Measurements from ENCODE around the gene TSPAN31. TPM values are rescaled to one million over a fixed set of nuclear protein-coding genes. Genes with fewer than 3 reads are reported as not detected.
"Not testable (repeated sequence)": the region's sequence is repeated elsewhere in the genome, so short reads cannot be mapped to it uniquely, and the experiment has no call there.

The TSPAN31 gene
- total RNA-seq, 1 donor from 2014 or later = 39.9 TPM

DNA sequence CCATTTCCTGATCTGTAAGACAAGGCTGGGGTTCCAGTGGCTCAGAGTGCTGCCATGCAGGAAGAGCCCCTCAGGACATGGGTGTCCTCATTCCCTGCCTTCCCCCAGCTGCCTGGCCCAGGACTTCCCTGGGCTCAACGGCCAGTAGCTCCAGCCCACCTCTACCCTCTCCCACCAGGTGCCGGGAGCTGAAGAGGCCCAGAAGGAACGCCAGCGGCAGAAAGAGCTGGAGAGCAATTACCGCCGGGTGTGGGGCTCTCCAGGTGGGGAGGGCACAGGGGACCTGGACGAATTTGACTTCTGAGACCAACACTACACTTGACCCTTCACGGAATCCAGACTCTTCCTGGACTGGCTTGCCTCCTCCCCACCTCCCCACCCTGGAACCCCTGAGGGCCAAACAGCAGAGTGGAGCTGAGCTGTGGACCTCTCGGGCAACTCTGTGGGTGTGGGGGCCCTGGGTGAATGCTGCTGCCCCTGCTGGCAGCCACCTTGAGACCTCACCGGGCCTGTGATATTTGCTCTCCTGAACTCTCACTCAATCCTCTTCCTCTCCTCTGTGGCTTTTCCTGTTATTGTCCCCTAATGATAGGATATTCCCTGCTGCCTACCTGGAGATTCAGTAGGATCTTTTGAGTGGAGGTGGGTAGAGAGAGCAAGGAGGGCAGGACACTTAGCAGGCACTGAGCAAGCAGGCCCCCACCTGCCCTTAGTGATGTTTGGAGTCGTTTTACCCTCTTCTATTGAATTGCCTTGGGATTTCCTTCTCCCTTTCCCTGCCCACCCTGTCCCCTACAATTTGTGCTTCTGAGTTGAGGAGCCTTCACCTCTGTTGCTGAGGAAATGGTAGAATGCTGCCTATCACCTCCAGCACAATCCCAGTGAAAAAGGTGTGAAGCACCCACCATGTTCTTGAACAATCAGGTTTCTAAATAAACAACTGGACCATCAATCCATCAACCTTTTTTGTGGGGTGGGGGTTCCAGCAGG is 23.9 kb upstream of the TSPAN31 start:
- ATAC-seq = no peak
- Histone ChIP-seq H3K36me3 (peaks cover 54% of the 10 kb centered on the region), H3K27ac (no peak overlapping the region), H3K9me3 (no peaks in the 10 kb centered on the region), H3K27me3 (no peaks in the 10 kb centered on the region), H3K4me1 (no peaks in the 10 kb centered on the region), H3K4me3 (no peak overlapping the region)
- TF ChIP-seq, protein P1, sequence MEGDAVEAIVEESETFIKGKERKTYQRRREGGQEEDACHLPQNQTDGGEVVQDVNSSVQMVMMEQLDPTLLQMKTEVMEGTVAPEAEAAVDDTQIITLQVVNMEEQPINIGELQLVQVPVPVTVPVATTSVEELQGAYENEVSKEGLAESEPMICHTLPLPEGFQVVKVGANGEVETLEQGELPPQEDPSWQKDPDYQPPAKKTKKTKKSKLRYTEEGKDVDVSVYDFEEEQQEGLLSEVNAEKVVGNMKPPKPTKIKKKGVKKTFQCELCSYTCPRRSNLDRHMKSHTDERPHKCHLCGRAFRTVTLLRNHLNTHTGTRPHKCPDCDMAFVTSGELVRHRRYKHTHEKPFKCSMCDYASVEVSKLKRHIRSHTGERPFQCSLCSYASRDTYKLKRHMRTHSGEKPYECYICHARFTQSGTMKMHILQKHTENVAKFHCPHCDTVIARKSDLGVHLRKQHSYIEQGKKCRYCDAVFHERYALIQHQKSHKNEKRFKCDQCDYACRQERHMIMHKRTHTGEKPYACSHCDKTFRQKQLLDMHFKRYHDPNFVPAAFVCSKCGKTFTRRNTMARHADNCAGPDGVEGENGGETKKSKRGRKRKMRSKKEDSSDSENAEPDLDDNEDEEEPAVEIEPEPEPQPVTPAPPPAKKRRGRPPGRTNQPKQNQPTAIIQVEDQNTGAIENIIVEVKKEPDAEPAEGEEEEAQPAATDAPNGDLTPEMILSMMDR (IDR thresholded peaks at IDR 0.05) = no peak
- no peak for DNase-seq
- intact Hi-C loops (cut with DNase I) = no loop called here

DNA sequence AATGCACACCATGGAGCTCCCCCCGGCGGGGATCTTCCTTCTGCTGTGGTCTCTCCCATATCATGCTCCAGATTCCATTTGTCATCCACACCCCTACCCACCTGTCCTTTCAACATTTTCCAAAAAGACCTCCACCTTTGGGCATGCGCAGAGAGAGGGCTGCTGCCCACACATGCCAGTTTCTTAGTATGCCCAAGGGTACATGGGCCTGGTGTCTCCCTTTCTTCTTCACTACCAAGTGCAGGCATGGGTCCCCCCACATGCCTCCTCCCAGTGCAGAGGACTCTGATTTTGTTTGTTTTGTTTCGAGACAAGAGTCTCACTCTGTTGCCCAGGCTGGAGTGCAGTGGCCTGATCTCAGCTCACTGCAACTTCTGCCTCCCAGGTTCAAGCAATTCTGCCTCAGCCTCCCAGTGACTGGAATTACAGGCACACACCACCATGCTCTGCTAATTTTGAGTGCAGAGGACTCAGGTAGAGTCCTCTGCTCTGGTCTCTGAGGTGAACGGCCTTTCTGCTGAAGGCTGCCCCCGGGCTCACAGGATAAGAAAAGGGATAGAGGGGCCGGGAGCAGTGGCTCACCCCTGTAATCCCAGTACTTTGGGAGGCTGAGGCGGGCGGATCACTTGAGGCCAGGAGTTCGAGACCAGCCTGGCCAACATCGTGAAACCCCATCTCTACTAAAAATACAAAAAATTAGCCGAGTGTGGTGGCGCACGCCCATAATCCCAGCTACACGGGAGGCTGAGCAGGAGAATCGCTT is 22.8 kb upstream of the TSPAN31 start:
- H3K4me1 ChIP-seq; H3K4me3 ChIP-seq; intact Hi-C loops (cut with DNase I); H3K27ac ChIP-seq; H3K9me3 ChIP-seq; H3K27me3 ChIP-seq; ATAC-seq; DNase-seq: not testable (repeated sequence)
- peaks cover 42% of the 10 kb centered on the region for H3K36me3 ChIP-seq

GRCh38 chr12:57722716-57723629 is 21.9 kb upstream of the TSPAN31 start:
- intact Hi-C loops (cut with DNase I) = no loop called here
- ATAC-seq (no peak), DNase-seq (no peak)
- TF ChIP-seq, protein P1 (IDR thresholded peaks at IDR 0.05) = no peak
- H3K27me3 ChIP-seq = no peaks in the 10 kb centered on the region
- peaks cover 5% of the 10 kb centered on the region for H3K4me1 ChIP-seq
- H3K36me3 ChIP-seq = peaks cover 33% of the 10 kb centered on the region
- no peaks in the 10 kb centered on the region for H3K9me3 ChIP-seq
- no peak overlapping the region for H3K4me3 ChIP-seq
- H3K27ac ChIP-seq = no peak overlapping the region

DNA sequence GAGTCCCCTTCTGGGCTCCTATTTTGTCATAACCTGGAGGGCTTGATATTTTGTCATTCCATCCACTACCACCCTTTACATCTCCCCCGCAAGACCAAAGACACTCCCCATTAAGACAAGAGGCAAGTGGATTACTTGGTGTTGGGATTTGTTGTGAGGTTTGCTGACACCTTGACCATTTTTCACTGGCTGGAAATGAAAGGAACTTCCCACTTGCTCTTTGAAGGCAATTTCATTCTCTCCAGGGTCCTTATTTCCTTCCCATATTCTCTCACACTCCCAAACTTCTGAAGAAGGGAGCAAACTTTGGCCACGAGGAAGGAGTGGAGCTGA is 21.2 kb upstream of the TSPAN31 start:
- Histone ChIP-seq H3K27ac (no peak overlapping the region), H3K4me3 (no peak overlapping the region), H3K9me3 (no peaks in the 10 kb centered on the region), H3K36me3 (peaks cover 27% of the 10 kb centered on the region), H3K27me3 (no peaks in the 10 kb centered on the region), H3K4me1 (peaks cover 5% of the 10 kb centered on the region)
- intact Hi-C loops (cut with DNase I) = no loop called here
- ATAC-seq (no peak), DNase-seq (no peak)
- TF ChIP-seq, protein P1 (IDR thresholded peaks at IDR 0.05) = no peak

DNA sequence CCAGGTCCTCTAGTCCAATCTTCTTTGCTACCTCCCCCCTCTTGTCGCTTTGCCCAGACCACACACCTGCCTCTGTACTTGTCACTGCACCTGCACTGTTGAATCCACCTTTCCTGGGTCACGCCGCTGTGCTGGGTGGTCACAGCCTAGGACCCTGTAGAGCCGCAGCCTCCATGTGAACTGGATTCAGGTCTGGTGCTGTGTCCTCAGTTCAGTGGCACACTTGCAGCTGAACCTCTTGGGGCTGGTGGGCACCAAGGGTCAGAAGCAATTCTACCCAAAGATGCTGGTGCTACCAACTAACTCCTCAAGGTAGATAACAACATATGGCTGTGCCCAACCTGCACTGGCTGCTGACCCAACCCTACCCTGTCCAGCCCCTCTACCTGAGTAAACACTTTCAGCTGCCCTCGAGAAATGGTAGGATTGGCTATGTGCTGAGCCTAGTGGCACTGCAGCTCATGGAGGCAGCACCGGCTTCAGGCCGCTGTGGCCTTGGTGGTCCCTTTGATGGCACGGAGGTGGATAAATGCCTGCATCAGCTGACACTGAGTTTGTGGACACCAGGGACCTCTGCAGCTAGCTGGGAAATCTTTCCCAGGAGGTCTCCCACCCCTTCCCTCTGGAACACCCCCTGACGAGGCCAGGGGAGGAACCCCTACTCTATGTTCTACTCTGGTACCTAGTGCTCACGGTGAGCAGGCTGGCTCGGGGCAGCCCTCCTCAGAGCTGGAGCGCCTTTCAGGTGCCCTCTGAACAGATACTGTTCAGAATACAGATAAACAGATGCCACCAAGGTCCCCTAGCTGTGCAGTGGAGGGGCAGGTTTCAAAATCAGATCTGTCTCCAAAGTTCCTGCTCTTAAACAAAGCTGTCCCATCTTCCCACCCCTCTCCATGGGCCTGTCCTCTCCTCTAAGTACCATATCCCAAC is 20.6 kb upstream of the TSPAN31 start:
- ATAC-seq (no peak), DNase-seq (no peak)
- Histone ChIP-seq H3K27ac (no peak overlapping the region), H3K9me3 (no peaks in the 10 kb centered on the region), H3K36me3 (peaks cover 20% of the 10 kb centered on the region), H3K27me3 (no peaks in the 10 kb centered on the region), H3K4me1 (peaks cover 5% of the 10 kb centered on the region), H3K4me3 (no peak overlapping the region)
- intact Hi-C loops (cut with DNase I) = no loop called here
- TF ChIP-seq, protein P1 (IDR thresholded peaks at IDR 0.05) = no peak
